ENCODE data around the gene B3GAT2. TPM values are rescaled to one million over a fixed set of nuclear protein-coding genes. Genes with fewer than 3 reads are reported as not detected.

The B3GAT2 gene
- total and polyA plus RNA-seq, 2 of the 13 experiments (the other 11 are each of a cell fraction or from before 2014, with no cell fraction given): 0.01 to 0.02 TPM

DNA sequence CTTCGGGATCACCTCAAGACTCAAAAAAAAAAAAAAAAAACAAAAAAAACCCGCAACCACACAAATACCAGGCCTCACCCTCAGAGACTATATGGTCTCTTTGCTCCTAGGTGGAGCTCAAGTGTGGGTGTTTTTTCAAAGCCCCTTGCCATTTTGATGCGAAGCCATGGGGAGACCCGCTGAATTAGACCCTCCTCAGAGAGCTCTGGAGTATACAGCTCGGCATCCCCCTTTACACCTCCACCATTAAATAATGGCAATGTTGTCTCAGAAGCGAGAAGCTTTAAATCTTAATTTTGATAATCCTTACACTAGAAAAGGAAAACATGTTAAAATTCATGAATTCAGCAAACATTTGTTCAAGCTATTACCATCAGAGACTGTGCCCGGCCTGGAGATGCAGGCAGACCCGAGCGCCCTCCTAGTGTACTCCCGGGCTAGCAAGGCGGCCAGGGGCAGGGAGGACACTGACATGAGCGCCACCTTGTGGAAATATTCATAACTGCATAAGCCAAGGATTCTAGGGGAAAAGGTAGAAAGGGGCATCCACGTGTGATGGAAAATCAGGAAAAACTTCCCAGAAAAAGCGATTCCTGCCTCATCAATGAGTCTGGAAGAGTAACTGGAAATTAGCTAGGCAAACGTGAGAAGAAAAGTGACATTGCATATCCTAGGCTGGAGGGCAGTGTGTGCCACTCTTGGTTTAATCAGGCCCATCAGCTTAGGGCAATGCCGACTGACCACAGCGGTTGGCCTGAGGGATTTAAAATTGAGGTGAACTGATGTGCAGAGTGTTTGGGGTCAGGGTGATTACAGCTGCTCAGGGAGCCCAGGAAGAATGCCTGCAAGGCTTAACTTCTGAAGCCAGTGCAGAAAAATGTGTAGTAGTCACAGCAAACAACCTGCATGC, 72.5 kb downstream of the B3GAT2 start (continued):
- TF ChIP-seq, protein P1, sequence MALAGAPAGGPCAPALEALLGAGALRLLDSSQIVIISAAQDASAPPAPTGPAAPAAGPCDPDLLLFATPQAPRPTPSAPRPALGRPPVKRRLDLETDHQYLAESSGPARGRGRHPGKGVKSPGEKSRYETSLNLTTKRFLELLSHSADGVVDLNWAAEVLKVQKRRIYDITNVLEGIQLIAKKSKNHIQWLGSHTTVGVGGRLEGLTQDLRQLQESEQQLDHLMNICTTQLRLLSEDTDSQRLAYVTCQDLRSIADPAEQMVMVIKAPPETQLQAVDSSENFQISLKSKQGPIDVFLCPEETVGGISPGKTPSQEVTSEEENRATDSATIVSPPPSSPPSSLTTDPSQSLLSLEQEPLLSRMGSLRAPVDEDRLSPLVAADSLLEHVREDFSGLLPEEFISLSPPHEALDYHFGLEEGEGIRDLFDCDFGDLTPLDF (CRISPR knock-in tag; IDR thresholded peaks at IDR 0.05): no peak
- TF ChIP-seq MED1 (CRISPR knock-in tag; IDR thresholded peaks at IDR 0.05) (0 out of 2 replicates have a peak, but pooled peaks have one; percentile 14), KDM6A (CRISPR knock-in tag; IDR thresholded peaks at IDR 0.05; ENCODE audit: low read depth) (no peak), GABPB1 (CRISPR knock-in tag; IDR thresholded peaks at IDR 0.05) (no peak), ZNF768 (CRISPR knock-in tag; IDR thresholded peaks at IDR 0.05) (0 out of 2 replicates have a peak, but pooled peaks have one; percentile 30), ELF3 (CRISPR knock-in tag; IDR thresholded peaks at IDR 0.05) (peak; percentile 32; the same call in 1 of the 2 replicates), SPEN (CRISPR knock-in tag; IDR thresholded peaks at IDR 0.05; ENCODE audit: low read depth) (0 out of 2 replicates have a peak, but pooled peaks have one; percentile 35), RAD21 (CRISPR knock-in tag; IDR thresholded peaks at IDR 0.05) (peak; percentile 93), PPARG (CRISPR knock-in tag; conservative IDR thresholded peaks at IDR 0.05) (0 out of 2 replicates have a peak, but pooled peaks have one; percentile 14), SALL1 (CRISPR knock-in tag; IDR thresholded peaks at IDR 0.05) (peak; percentile 35; the same call in 1 of the 2 replicates), HHEX (CRISPR knock-in tag; IDR thresholded peaks at IDR 0.05) (no peak), MIXL1 (CRISPR knock-in tag; IDR thresholded peaks at IDR 0.05) (peak; percentile 54; the same call in 1 of the 2 replicates)
- TF ChIP-seq, protein P2, sequence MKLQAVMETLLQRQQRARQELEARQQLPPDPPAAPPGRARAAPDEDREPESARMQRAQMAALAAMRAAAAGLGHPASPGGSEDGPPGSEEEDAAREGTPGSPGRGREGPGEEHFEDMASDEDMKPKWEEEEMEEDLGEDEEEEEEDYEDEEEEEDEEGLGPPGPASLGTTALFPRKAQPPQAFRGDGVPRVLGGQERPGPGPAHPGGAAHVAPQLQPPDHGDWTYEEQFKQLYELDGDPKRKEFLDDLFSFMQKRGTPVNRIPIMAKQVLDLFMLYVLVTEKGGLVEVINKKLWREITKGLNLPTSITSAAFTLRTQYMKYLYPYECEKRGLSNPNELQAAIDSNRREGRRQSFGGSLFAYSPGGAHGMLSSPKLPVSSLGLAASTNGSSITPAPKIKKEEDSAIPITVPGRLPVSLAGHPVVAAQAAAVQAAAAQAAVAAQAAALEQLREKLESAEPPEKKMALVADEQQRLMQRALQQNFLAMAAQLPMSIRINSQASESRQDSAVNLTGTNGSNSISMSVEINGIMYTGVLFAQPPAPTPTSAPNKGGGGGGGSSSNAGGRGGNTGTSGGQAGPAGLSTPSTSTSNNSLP (IDR thresholded peaks at IDR 0.05; ENCODE audit: low read depth, low read length): peak; percentile 62; the same call in 1 of the 2 replicates
- TF ChIP-seq, protein P3, sequence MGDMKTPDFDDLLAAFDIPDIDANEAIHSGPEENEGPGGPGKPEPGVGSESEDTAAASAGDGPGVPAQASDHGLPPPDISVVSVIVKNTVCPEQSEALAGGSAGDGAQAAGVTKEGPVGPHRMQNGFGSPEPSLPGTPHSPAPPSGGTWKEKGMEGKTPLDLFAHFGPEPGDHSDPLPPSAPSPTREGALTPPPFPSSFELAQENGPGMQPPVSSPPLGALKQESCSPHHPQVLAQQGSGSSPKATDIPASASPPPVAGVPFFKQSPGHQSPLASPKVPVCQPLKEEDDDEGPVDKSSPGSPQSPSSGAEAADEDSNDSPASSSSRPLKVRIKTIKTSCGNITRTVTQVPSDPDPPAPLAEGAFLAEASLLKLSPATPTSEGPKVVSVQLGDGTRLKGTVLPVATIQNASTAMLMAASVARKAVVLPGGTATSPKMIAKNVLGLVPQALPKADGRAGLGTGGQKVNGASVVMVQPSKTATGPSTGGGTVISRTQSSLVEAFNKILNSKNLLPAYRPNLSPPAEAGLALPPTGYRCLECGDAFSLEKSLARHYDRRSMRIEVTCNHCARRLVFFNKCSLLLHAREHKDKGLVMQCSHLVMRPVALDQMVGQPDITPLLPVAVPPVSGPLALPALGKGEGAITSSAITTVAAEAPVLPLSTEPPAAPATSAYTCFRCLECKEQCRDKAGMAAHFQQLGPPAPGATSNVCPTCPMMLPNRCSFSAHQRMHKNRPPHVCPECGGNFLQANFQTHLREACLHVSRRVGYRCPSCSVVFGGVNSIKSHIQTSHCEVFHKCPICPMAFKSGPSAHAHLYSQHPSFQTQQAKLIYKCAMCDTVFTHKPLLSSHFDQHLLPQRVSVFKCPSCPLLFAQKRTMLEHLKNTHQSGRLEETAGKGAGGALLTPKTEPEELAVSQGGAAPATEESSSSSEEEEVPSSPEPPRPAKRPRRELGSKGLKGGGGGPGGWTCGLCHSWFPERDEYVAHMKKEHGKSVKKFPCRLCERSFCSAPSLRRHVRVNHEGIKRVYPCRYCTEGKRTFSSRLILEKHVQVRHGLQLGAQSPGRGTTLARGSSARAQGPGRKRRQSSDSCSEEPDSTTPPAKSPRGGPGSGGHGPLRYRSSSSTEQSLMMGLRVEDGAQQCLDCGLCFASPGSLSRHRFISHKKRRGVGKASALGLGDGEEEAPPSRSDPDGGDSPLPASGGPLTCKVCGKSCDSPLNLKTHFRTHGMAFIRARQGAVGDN (CRISPR knock-in tag; IDR thresholded peaks at IDR 0.05): 0 out of 2 replicates have a peak, but pooled peaks have one; percentile 25
- TF ChIP-seq, protein P4, sequence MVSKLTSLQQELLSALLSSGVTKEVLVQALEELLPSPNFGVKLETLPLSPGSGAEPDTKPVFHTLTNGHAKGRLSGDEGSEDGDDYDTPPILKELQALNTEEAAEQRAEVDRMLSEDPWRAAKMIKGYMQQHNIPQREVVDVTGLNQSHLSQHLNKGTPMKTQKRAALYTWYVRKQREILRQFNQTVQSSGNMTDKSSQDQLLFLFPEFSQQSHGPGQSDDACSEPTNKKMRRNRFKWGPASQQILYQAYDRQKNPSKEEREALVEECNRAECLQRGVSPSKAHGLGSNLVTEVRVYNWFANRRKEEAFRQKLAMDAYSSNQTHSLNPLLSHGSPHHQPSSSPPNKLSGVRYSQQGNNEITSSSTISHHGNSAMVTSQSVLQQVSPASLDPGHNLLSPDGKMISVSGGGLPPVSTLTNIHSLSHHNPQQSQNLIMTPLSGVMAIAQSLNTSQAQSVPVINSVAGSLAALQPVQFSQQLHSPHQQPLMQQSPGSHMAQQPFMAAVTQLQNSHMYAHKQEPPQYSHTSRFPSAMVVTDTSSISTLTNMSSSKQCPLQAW (CRISPR knock-in tag; IDR thresholded peaks at IDR 0.05): 0 out of 2 replicates have a peak, but pooled peaks have one; percentile 25
- TF ChIP-seq, protein P5, sequence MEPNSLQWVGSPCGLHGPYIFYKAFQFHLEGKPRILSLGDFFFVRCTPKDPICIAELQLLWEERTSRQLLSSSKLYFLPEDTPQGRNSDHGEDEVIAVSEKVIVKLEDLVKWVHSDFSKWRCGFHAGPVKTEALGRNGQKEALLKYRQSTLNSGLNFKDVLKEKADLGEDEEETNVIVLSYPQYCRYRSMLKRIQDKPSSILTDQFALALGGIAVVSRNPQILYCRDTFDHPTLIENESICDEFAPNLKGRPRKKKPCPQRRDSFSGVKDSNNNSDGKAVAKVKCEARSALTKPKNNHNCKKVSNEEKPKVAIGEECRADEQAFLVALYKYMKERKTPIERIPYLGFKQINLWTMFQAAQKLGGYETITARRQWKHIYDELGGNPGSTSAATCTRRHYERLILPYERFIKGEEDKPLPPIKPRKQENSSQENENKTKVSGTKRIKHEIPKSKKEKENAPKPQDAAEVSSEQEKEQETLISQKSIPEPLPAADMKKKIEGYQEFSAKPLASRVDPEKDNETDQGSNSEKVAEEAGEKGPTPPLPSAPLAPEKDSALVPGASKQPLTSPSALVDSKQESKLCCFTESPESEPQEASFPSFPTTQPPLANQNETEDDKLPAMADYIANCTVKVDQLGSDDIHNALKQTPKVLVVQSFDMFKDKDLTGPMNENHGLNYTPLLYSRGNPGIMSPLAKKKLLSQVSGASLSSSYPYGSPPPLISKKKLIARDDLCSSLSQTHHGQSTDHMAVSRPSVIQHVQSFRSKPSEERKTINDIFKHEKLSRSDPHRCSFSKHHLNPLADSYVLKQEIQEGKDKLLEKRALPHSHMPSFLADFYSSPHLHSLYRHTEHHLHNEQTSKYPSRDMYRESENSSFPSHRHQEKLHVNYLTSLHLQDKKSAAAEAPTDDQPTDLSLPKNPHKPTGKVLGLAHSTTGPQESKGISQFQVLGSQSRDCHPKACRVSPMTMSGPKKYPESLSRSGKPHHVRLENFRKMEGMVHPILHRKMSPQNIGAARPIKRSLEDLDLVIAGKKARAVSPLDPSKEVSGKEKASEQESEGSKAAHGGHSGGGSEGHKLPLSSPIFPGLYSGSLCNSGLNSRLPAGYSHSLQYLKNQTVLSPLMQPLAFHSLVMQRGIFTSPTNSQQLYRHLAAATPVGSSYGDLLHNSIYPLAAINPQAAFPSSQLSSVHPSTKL (CRISPR knock-in tag; IDR thresholded peaks at IDR 0.05): 0 out of 2 replicates have a peak, but pooled peaks have one; percentile 38

Data from HepG2 (cell line).